ENCODE results near the gene GPR15.

Gene GPR15

GRCh38 chr3:98563661-98564281 is 32.0 kb downstream of the GPR15 start:
- no peak for TF ChIP-seq CTCF (IDR thresholded peaks at IDR 0.05; ENCODE audit: low read depth, low read length)
- no peaks in the 10 kb centered on the region for H3K36me3 ChIP-seq
- H3K4me1 ChIP-seq, result no peaks in the 10 kb centered on the region
- no peaks in the 10 kb centered on the region for H3K9me3 ChIP-seq
- H3K27me3 ChIP-seq, result peaks cover 2% of the 10 kb centered on the region; the same call in 1 of the 2 replicates
- H3K4me3 ChIP-seq (ENCODE audit: low read depth, low read length), result no peak overlapping the region
- no peak for DNase-seq

GRCh38 chr3:98564282-98565005 is 32.7 kb downstream of the GPR15 start:
- no peak overlapping the region for H3K4me3 ChIP-seq (ENCODE audit: low read depth, low read length)
- no peaks in the 10 kb centered on the region for H3K4me1 ChIP-seq
- TF ChIP-seq CTCF (IDR thresholded peaks at IDR 0.05; ENCODE audit: low read depth, low read length), result no peak
- H3K27me3 ChIP-seq, result peaks cover 2% of the 10 kb centered on the region; the same call in 1 of the 2 replicates
- H3K36me3 ChIP-seq, result no peaks in the 10 kb centered on the region
- H3K9me3 ChIP-seq, result no peaks in the 10 kb centered on the region
- no peak for DNase-seq

GRCh38 chr3:98565237-98565643 is 33.5 kb downstream of the GPR15 start:
- DNase-seq, result no peak
- H3K4me3 ChIP-seq (ENCODE audit: low read depth, low read length), result no peak overlapping the region
- TF ChIP-seq CTCF (IDR thresholded peaks at IDR 0.05; ENCODE audit: low read depth, low read length), result no peak

GRCh38 chr3:98565843-98566242 is 34.1 kb downstream of the GPR15 start:
- Histone ChIP-seq H3K9me3 (no peaks in the 10 kb centered on the region), H3K4me1 (no peaks in the 10 kb centered on the region), H3K36me3 (no peaks in the 10 kb centered on the region), H3K4me3 (ENCODE audit: low read depth, low read length) (no peak overlapping the region), H3K27me3 (peaks cover 2% of the 10 kb centered on the region; the same call in 1 of the 2 replicates)
- no peak for TF ChIP-seq CTCF (IDR thresholded peaks at IDR 0.05; ENCODE audit: low read depth, low read length)
- DNase-seq, result no peak

More at GRCh38 chr3:98565237-98565643, 33.5 kb downstream of the GPR15 start:
- Histone ChIP-seq H3K27me3 (peaks cover 2% of the 10 kb centered on the region; the same call in 1 of the 2 replicates), H3K9me3 (no peaks in the 10 kb centered on the region), H3K36me3 (no peaks in the 10 kb centered on the region), H3K4me1 (no peaks in the 10 kb centered on the region)

GRCh38 chr3:98567666-98568270 is 36.0 kb downstream of the GPR15 start:
- DNase-seq, result no peak
- H3K4me3 ChIP-seq (ENCODE audit: low read depth, low read length), result no peak overlapping the region
- H3K36me3 ChIP-seq, result no peaks in the 10 kb centered on the region
- no peak for TF ChIP-seq CTCF (IDR thresholded peaks at IDR 0.05; ENCODE audit: low read depth, low read length)
- no peaks in the 10 kb centered on the region for H3K4me1 ChIP-seq
- H3K27me3 ChIP-seq, result no peaks in the 10 kb centered on the region
- no peaks in the 10 kb centered on the region for H3K9me3 ChIP-seq

- H3K36me3 ChIP-seq, result no peaks in the 10 kb centered on the region
- H3K4me3 ChIP-seq (ENCODE audit: low read depth, low read length), result no peak overlapping the region
- no peaks in the 10 kb centered on the region for H3K9me3 ChIP-seq
- no peak for TF ChIP-seq CTCF (IDR thresholded peaks at IDR 0.05; ENCODE audit: low read depth, low read length)
- H3K27me3 ChIP-seq, result no peaks in the 10 kb centered on the region
- H3K4me1 ChIP-seq, result no peaks in the 10 kb centered on the region
- no peak for DNase-seq
Observed at GRCh38 chr3:98568402-98568801, 36.6 kb downstream of the GPR15 start.

Measured in BE2C (cell line).